HCT116 (cell line): ENCODE data around the gene CREBL2. TPM values are rescaled to one million over a fixed set of nuclear protein-coding genes. Genes with fewer than 3 reads are reported as not detected.

Source experiments
- ATAC-seq: fragments of 200-7000 bp; cut with Tn5 transposase; 2 replicates; pipeline ENCODE4 v1.9.1; 2020; ENCODE audit warnings: mild to moderate bottlenecking, moderate library complexity
- BruUV-seq: library from RNA; stranded (reverse); fragments of 400-500 nt; replicated peaks from 2 replicates; lab custom pipeline; 2021; lab: Mats Ljungman, UMichigan
- CTCF ChIA-PET: fragments of 300-600 bp; sonication (Branson Sonifier 250); formaldehyde crosslinking; loops from one replicate; lab custom pipeline; 2021; ENCODE audit warnings: antibody characterized with exemption; lab: Charles Lee
- POLR2A ChIA-PET: fragments of 300-600, 350-600 bp; sonication (Branson Sonifier 250); formaldehyde crosslinking; loops from one replicate; lab custom pipeline; 2021; ENCODE audit warnings: antibody characterized with exemption; lab: Charles Lee
- RAD21 ChIA-PET, 2 experiments: fragments of 300-600 bp; sonication (Branson Sonifier 250); formaldehyde crosslinking; loops; one replicate each; lab custom pipeline; 2023; ENCODE audit warnings: low total read pairs in 2 of 2; ENCODE audit not compliant: uncharacterized antibody in 2 of 2, unreplicated experiment in 2 of 2, low non-redundant PET in 1 of 2; lab: Charles Lee
- DNase-seq: peaks from one replicate; pipeline ENCODE4 v3.0.0-alpha.2; 2010; ENCODE audit warnings: low read depth, low spot score
- H2AFZ ChIP-seq: fragments of 200-600 bp; shearing (Covaris generic), sonication (generic); 2 replicates; pipeline ENCODE4 v1.6.1; 2017; ENCODE audit warnings: low read depth, mixed run types, mixed read lengths, antibody characterized with exemption, low read length; ENCODE audit not compliant: poor library complexity, severe bottlenecking
- H3K27ac ChIP-seq: 2 replicates; pipeline ENCODE4 v1.5.1; 2012; ENCODE audit warnings: low read depth, low read length
- H3K27me3 ChIP-seq: fragments of 200-600 bp; sonication (generic); 2 replicates; pipeline ENCODE4 v1.6.1; 2016; ENCODE audit warnings: mixed run types, low read length, mixed read lengths; ENCODE audit not compliant: insufficient read depth
- H3K36me3 ChIP-seq, 2 experiments: fragments of 200-500 bp in 1 of 2; fragments of 200-600 bp in 1 of 2; sonication (Bioruptor generic) in 1 of 2; sonication (generic) in 1 of 2; 2 replicates each; pipeline versions ENCODE4 v1.5.1 to v1.6.1; 2014 to 2016; ENCODE audit warnings: low read length in 2 of 2, inconsistent platforms in 1 of 2, mixed read lengths in 1 of 2, mixed run types in 1 of 2; ENCODE audit not compliant: insufficient read depth in 2 of 2, control insufficient read depth in 1 of 2
- H3K4me1 ChIP-seq, 2 experiments: fragments of 200-600 bp in 1 of 2; sonication (generic) in 1 of 2; 2 replicates each; pipeline versions ENCODE4 v1.5.1 to v1.6.1; 2012 to 2017; ENCODE audit warnings: low read length in 2 of 2, inconsistent platforms in 1 of 2, mild to moderate bottlenecking in 1 of 2, mixed read lengths in 1 of 2, mixed run types in 1 of 2, moderate library complexity in 1 of 2; ENCODE audit not compliant: insufficient read depth in 2 of 2, control insufficient read depth in 1 of 2
- H3K4me2 ChIP-seq: fragments of 200-600 bp; sonication (generic); 2 replicates; pipeline ENCODE4 v1.6.1; 2017; ENCODE audit warnings: mixed run types, low read length, mixed read lengths
- H3K4me3 ChIP-seq, 2 experiments: fragments of 200-600 bp in 1 of 2; sonication (generic) in 1 of 2; replicated peaks in 1 of 2; 2 replicates each; pipeline ENCODE4 v1.5.1; 2011 to 2016; ENCODE audit warnings: low read length in 2 of 2, control low read depth in 1 of 2, low read depth in 1 of 2, mild to moderate bottlenecking in 1 of 2, mixed read lengths in 1 of 2, mixed run types in 1 of 2
- H3K79me2 ChIP-seq: fragments of 200-600 bp; sonication (generic); 2 replicates; pipeline ENCODE4 v1.6.1; 2017; ENCODE audit warnings: mild to moderate bottlenecking, mixed run types, low read length, moderate library complexity, mixed read lengths; ENCODE audit not compliant: insufficient read depth
- H3K9ac ChIP-seq: fragments of 200-600 bp; sonication (generic); 2 replicates; pipeline ENCODE4 v1.6.1; 2016; ENCODE audit warnings: low read length, mixed read lengths
- H3K9me2 ChIP-seq: fragments of 200-600 bp; sonication (generic), shearing (Covaris generic); 2 replicates; pipeline ENCODE4 v1.6.1; 2017; ENCODE audit warnings: mixed run types, mild to moderate bottlenecking, moderate library complexity; ENCODE audit not compliant: insufficient read depth
- H3K9me3 ChIP-seq, 2 experiments: fragments of 200-500 bp in 1 of 2; fragments of 200-600 bp in 1 of 2; sonication (Bioruptor generic) in 1 of 2; sonication (generic) in 1 of 2; 2 replicates each; pipeline ENCODE4 v1.6.1; 2014 to 2017; ENCODE audit warnings: low read length in 2 of 2, mixed read lengths in 2 of 2, inconsistent platforms in 1 of 2, low read depth in 1 of 2, mild to moderate bottlenecking in 1 of 2, mixed run types in 1 of 2, moderate library complexity in 1 of 2; ENCODE audit not compliant: control insufficient read depth in 1 of 2, insufficient read depth in 1 of 2
- H4K20me1 ChIP-seq: fragments of 200-600 bp; sonication (generic), shearing (Covaris generic); 2 replicates; pipeline ENCODE4 v1.6.1; 2017; ENCODE audit warnings: mixed run types, mild to moderate bottlenecking, moderate library complexity; ENCODE audit not compliant: insufficient read depth
- ATF3 ChIP-seq: IDR thresholded peaks from 2 replicates; pipeline ENCODE4 v1.6.1; 2012
- CBX3 ChIP-seq: IDR thresholded peaks from 2 replicates; pipeline ENCODE4 v1.6.1; 2012; ENCODE audit warnings: low read depth
- EGR1 ChIP-seq: IDR thresholded peaks from 2 replicates; pipeline ENCODE4 v1.6.1; 2012; ENCODE audit warnings: low read depth
- EZH2 ChIP-seq: fragments of 200-600 bp; sonication (generic); IDR thresholded peaks from 2 replicates; pipeline ENCODE4 v1.6.1; 2017; ENCODE audit warnings: antibody characterized with exemption, mixed run types
- EZH2phosphoT487 ChIP-seq: fragments of 200-600 bp; IDR thresholded peaks from 2 replicates; pipeline ENCODE4 v1.6.1; 2018; ENCODE audit warnings: antibody characterized with exemption, borderline replicate concordance
- FOSL1 ChIP-seq: IDR thresholded peaks from 2 replicates; pipeline ENCODE4 v1.6.1; 2012; ENCODE audit warnings: low read depth
- JUND ChIP-seq: IDR thresholded peaks from 2 replicates; pipeline ENCODE4 v1.6.1; 2012
- POLR2A ChIP-seq: IDR thresholded peaks from 2 replicates; pipeline ENCODE4 v1.7.0; 2011; ENCODE audit warnings: borderline replicate concordance; ENCODE audit not compliant: insufficient read depth, insufficient read length; ENCODE audit errors: extremely low read depth
- POLR2AphosphoS5 ChIP-seq: IDR thresholded peaks from 2 replicates; pipeline ENCODE4 v1.6.1; 2011; ENCODE audit warnings: mild to moderate bottlenecking, low read depth, low read length, moderate library complexity
- RAD21 ChIP-seq: IDR thresholded peaks from 2 replicates; pipeline ENCODE4 v1.6.1; 2012; ENCODE audit warnings: low read depth, mild to moderate bottlenecking
- SIN3A ChIP-seq: IDR thresholded peaks from 2 replicates; pipeline ENCODE4 v1.6.1; 2012; ENCODE audit warnings: low read depth
- SP1 ChIP-seq: IDR thresholded peaks from 2 replicates; pipeline ENCODE4 v1.6.1; 2012; ENCODE audit warnings: low read depth
- TCF7L2 ChIP-seq: IDR thresholded peaks from 2 replicates; pipeline ENCODE4 v1.7.0; 2011; ENCODE audit warnings: borderline replicate concordance, inconsistent platforms; ENCODE audit not compliant: insufficient read depth, insufficient read length; ENCODE audit errors: extremely low read depth
- YY1 ChIP-seq: IDR thresholded peaks from 2 replicates; pipeline ENCODE4 v1.6.1; 2011; ENCODE audit warnings: low read length, low read depth, moderate library complexity, mild to moderate bottlenecking; ENCODE audit not compliant: insufficient replicate concordance; ENCODE audit errors: extremely low read depth
- ZBTB33 ChIP-seq: IDR thresholded peaks from 2 replicates; pipeline ENCODE4 v1.6.1; 2011; ENCODE audit warnings: mild to moderate bottlenecking, low read length, moderate library complexity; ENCODE audit not compliant: insufficient replicate concordance; ENCODE audit errors: extremely low read depth
- ZNF274 ChIP-seq: fragments of 200-500 bp; sonication (Bioruptor generic); IDR thresholded peaks from 2 replicates; pipeline ENCODE4 v1.6.1; 2014; ENCODE audit warnings: mild to moderate bottlenecking, low read depth, low read length, inconsistent platforms
- intact Hi-C: fragments of 100-400 bp; cut with micrococcal nuclease; formaldehyde crosslinking; loops from 2 replicates; pipeline ENCODE4 v1.10.0; 2022
- total RNA-seq: library from RNA; stranded (reverse); gene quantifications from one replicate; pipeline ENCODE4 v1.2.1, GENCODE V29; 2021; ENCODE audit not compliant: unreplicated experiment
- TF ChIP-seq, protein P1 (sequence below), 3 experiments: fragments of 200-600 bp in 1 of 3; sonication (generic) in 1 of 3; IDR thresholded peaks in 2 of 3; conservative IDR thresholded peaks in 1 of 3; 2 replicates each; pipeline ENCODE4 v1.5.1; 2012 to 2017; ENCODE audit warnings: low read depth in 2 of 3, low read length in 2 of 3, antibody characterized with exemption in 1 of 3, borderline replicate concordance in 1 of 3, control low read depth in 1 of 3, mild to moderate bottlenecking in 1 of 3, mixed read lengths in 1 of 3, mixed run types in 1 of 3, moderate library complexity in 1 of 3; ENCODE audit not compliant: insufficient read depth in 1 of 3
- TF ChIP-seq, protein P2 (sequence below): IDR thresholded peaks from 2 replicates; pipeline ENCODE4 v1.6.1; 2012; ENCODE audit warnings: low read depth

Gene CREBL2
- total RNA-seq, 1 experiment from 2014 or later = 11.3 TPM

- no peak for TF ChIP-seq TCF7L2
- TF ChIP-seq ZBTB33 = no peak
- TF ChIP-seq POLR2A = no peak
- TF ChIP-seq FOSL1 = no peak
- TF ChIP-seq, protein P1, sequence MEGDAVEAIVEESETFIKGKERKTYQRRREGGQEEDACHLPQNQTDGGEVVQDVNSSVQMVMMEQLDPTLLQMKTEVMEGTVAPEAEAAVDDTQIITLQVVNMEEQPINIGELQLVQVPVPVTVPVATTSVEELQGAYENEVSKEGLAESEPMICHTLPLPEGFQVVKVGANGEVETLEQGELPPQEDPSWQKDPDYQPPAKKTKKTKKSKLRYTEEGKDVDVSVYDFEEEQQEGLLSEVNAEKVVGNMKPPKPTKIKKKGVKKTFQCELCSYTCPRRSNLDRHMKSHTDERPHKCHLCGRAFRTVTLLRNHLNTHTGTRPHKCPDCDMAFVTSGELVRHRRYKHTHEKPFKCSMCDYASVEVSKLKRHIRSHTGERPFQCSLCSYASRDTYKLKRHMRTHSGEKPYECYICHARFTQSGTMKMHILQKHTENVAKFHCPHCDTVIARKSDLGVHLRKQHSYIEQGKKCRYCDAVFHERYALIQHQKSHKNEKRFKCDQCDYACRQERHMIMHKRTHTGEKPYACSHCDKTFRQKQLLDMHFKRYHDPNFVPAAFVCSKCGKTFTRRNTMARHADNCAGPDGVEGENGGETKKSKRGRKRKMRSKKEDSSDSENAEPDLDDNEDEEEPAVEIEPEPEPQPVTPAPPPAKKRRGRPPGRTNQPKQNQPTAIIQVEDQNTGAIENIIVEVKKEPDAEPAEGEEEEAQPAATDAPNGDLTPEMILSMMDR (IDR thresholded peaks at IDR 0.05 in 2 of 3, conservative IDR thresholded peaks at IDR 0.05 in 1 of 3; ENCODE audit: borderline replicate concordance in 1 of 3, insufficient read depth in 1 of 3, low read depth in 2 of 3, low read length in 2 of 3) = no peak
- TF ChIP-seq EZH2phosphoT487 = no peak
- TF ChIP-seq ZNF274 = no peak
- TF ChIP-seq EZH2 = no peak
- TF ChIP-seq POLR2AphosphoS5 = no peak
- no peak for TF ChIP-seq EGR1
- TF ChIP-seq, protein P2, sequence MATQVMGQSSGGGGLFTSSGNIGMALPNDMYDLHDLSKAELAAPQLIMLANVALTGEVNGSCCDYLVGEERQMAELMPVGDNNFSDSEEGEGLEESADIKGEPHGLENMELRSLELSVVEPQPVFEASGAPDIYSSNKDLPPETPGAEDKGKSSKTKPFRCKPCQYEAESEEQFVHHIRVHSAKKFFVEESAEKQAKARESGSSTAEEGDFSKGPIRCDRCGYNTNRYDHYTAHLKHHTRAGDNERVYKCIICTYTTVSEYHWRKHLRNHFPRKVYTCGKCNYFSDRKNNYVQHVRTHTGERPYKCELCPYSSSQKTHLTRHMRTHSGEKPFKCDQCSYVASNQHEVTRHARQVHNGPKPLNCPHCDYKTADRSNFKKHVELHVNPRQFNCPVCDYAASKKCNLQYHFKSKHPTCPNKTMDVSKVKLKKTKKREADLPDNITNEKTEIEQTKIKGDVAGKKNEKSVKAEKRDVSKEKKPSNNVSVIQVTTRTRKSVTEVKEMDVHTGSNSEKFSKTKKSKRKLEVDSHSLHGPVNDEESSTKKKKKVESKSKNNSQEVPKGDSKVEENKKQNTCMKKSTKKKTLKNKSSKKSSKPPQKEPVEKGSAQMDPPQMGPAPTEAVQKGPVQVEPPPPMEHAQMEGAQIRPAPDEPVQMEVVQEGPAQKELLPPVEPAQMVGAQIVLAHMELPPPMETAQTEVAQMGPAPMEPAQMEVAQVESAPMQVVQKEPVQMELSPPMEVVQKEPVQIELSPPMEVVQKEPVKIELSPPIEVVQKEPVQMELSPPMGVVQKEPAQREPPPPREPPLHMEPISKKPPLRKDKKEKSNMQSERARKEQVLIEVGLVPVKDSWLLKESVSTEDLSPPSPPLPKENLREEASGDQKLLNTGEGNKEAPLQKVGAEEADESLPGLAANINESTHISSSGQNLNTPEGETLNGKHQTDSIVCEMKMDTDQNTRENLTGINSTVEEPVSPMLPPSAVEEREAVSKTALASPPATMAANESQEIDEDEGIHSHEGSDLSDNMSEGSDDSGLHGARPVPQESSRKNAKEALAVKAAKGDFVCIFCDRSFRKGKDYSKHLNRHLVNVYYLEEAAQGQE = no peak
- no peak for TF ChIP-seq SP1
- no peak for TF ChIP-seq SIN3A
- no peak for TF ChIP-seq YY1
- TF ChIP-seq CBX3 = no peak
- TF ChIP-seq RAD21 = no peak
- TF ChIP-seq JUND = no peak
- no peak for TF ChIP-seq ATF3
- no peak for DNase-seq
- no peak overlapping the region for H3K4me3 ChIP-seq
- no peaks in the 10 kb centered on the region for H3K27me3 ChIP-seq
- no peak overlapping the region for H3K9ac ChIP-seq
- no peaks in the 10 kb centered on the region for H4K20me1 ChIP-seq
- H3K36me3 ChIP-seq = no peaks in the 10 kb centered on the region
- ChIA-PET CTCF (no interaction called here), POLR2A (no interaction called here), RAD21 (no interaction called here)
- no peak overlapping the region for H2AFZ ChIP-seq
- H3K27ac ChIP-seq = no peak overlapping the region
- H3K9me3 ChIP-seq = no peaks in the 10 kb centered on the region
- no peak for ATAC-seq
- no peak overlapping the region for H3K4me2 ChIP-seq
- H3K9me2 ChIP-seq = no peaks in the 10 kb centered on the region
- no peaks in the 10 kb centered on the region for H3K4me1 ChIP-seq
- H3K79me2 ChIP-seq = no peaks in the 10 kb centered on the region
- intact Hi-C loops = no loop called here
- no TSS peak for BruUV-seq
These were observed 49.6 kb downstream of the CREBL2 start for GRCh38 chr12:12661086-12661856.
